Measurements from ENCODE around the gene ERRFI1.
A peak's percentile ranks its signal among the peaks of the same experiment; 100 is the strongest.
"Not testable (repeated sequence)": the region's sequence is repeated elsewhere in the genome, so short reads cannot be mapped to it uniquely, and the experiment has no call there.

ERRFI1 gene, protein sequence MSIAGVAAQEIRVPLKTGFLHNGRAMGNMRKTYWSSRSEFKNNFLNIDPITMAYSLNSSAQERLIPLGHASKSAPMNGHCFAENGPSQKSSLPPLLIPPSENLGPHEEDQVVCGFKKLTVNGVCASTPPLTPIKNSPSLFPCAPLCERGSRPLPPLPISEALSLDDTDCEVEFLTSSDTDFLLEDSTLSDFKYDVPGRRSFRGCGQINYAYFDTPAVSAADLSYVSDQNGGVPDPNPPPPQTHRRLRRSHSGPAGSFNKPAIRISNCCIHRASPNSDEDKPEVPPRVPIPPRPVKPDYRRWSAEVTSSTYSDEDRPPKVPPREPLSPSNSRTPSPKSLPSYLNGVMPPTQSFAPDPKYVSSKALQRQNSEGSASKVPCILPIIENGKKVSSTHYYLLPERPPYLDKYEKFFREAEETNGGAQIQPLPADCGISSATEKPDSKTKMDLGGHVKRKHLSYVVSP

DNA sequence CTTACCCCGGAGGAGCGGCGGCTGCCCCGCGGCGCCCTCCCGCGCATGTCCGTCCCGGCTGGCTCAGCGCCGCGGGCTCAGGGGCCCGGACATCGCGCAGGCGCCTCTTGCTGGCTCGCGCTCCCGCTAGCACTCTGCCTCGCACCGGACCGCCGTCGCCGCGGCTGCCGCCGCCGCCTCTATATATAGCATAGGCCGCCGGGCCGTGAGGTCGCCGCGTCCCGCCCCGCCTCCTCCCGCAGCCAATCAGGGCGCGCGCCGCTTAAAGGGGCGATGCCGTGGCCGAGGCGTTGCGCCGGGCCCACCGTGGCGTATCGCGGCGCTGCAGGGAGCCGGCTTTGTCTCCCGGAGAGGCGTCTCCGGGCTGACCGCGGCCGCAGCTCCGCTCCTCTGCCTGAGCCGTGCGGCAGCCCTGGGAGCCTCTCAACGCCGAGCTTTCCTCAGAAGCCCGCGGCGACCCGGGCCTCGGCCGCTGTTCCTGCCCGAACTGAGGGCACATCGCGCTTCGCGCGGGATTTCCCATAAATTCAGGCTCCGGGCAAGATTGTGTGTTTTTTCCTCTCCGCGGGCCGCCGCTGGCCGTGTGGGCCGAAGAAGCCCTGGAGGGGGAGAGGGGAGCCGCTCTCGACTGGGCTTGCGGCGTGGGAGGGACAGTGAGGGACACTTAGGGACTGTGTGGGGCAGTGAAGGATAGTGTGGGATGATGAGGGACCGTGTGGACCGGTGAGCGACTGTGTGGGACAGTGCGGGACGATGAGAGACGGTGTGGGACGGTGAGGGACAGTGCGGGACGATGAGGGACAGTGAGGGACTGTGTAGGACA, at the start of gene ERRFI1:
TSS of gene ERRFI1 (minus strand) at position 157 of the 823 bp plus-strand sequence. CDS start 10,690 bp downstream, outside the sequence.
- DNase-seq, result peak; percentile 48

DNA sequence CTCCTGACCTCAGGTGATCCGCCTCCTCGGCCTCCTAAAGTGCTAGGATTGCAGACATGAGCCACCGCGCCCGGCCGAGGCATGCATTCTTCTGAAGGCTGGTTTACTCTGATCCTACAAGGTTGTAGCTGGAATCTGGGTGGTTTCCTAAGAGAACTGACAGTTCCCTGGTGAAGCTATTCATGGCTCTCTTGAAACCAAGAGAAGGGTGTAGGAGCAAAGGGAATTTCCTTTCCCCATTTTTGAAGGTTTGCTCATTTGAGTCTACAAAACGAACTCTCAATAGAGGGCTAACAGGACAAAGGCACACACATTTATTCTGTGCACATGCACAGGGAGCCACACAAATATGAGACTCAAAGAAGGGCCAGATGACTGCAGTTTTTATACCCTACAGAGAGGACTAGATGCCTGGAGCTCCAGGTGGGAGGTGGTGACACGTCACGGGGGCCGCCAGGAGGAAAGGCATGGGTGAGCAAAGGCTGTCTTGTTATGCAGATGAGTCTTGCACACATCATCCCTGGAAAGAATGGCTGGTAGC, 49.5 kb upstream of the ERRFI1 start:
- DNase-seq, result no peak

DNA sequence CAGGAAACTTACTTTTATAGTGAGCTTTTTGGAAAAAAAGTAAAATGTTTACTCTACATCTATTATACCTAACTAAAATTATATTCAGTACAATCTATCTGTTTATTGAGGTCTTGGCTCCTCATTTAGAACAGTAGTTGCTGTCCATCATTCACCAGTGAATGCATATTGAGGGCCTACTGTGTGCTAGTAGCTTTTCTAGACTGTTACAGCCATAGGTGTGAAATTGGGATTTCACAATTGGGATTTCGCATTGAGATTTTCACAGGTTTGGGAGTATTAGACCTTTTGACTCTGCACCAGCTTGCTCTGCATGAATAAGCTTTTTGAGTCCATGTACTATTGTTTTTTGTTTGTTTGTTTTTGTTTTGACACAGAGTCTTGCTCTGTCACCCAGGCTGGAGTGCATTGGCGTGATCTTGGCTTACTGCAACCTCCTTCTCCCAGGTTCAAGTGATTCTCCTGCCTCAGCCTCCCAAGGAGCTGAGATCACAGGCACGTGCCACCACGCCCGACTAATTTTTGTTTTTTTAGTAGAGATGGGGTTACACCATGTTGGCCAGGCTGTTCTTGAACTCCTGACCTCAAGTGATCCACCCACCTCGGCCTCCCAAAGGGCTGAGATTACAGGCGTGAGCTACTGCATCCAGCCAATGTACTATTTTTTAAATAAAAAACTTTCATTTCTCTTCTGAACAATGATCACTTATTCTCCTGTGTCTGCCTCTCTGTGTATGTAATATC, 47.2 kb upstream of the ERRFI1 start:
- no peak for DNase-seq

DNA sequence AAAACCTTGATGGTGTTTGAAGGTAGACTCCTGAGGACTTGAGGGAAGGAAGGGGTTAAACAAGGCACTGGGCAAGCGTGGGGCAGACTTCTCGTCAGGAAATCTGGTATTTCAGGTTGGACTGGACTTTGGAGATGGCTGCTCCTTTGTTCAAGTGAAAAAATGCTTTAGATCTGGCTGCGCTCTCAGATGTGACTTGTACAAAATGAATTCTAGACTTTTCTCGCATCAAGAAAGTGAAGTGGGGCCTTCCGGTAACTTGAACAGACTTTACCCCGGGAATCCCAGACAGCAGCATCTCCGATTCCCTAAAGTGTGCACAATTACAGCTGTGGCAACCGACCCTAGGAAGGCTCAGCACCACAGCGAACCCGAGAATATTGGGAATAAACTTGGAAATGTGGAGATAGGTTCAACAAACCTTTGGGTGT, 44.3 kb upstream of the ERRFI1 start:
- no peak for DNase-seq

DNA sequence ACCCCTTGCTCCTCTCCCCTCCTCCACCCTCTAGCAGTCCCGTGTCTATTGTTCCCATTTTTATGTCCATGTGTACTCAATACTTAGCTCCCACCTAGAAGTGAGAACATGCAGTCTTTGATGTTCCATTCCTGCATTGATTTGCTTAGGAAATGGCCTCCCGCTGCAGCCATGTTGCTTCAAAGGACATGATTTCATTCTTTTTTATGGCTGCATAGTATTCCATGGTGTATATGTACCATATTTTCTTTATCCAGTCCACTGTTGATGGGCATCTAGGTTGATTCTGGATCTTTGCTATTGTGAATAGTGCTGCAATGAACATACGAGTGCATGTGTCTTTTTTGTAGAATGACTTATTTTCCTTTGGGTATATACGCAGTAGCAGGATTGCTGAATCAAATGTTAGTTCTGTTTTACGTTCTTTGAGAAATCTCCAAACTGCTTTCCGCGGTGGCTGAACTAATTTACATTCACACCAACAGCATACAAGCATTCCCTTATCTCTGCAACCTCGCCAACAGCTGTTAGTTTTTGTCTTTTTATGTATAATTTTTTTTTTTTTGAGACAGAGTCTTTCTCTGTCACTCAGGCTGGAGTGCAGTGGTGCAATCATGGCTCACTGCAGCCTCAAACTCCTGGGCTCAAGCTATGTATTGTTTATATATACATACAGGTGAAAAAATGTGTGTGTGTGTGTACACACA, 43.7 kb upstream of the ERRFI1 start:
- not testable (repeated sequence) for DNase-seq

DNA sequence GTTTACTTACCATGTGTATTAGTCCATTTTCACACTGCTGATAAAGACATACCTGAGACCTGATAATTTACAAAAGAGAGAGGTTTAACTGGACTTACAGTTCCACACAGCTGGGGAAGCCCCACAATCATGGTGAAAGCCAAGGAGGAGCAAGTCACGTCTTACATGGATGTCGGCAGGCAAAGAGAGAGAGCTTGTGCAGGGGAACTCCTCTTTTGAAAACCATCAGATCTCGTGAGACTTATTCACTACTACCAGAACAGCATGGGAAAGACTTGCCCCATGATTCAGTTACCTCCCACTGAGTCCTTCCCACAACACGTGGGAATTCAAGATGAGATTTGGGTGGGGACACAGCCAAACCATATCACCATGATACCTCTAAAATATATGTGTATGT, 39.3 kb upstream of the ERRFI1 start:
- DNase-seq, result no peak

DNA sequence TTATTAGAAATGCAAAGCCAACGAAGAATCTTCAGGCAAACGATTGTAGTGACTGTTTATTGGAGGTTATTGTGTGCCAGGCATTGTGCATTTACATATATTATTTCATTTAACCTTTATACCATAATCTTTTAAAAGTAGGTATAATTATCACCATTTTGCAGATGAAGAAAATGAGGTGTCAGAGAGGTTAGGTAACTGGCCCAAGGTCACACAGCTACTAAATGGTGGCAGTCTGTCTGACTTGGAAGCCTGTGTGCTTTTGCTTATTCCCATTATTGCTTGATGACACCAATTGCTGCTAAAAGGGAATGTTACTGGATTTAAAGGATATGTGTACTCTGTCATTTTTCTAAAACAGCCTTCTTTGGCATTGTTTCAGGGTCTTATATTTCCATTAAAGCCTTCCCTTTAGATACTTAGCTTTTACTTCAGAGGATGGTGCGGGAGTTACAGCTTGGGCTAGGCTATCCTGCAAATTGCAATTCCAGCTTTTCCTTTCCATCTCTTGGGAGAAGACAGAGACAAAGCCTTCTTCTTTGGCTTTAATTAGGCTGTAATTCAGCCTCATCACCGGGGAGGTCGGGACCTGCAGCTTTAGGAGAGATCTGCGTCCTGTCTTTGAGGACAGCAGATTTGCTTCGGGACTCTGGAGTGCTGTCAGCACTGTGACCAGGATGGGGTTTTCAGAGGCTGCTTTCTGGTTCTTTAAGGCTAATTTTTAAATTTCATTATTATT, 37.4 kb upstream of the ERRFI1 start:
- no peak for DNase-seq

DNA sequence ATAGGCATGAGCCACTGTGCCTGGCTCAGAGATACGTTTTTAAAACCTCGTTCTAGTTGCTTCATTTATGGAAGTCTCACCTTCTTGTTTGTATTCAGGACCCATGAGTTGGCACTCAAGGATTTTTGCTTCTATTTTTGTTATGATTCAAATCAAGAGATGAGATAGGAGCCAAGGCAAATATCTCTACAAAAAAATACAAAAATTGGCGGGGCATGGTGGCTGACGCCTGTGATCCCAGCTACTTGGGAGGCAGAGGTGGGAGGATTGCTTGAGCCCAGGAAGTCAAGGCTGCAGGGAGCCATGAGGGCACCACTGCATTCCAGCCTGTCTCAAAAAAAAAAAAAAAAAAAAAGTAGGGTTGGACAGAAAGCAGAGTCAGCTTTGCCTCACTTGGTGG, 36.8 kb upstream of the ERRFI1 start:
- DNase-seq, result no peak

DNA sequence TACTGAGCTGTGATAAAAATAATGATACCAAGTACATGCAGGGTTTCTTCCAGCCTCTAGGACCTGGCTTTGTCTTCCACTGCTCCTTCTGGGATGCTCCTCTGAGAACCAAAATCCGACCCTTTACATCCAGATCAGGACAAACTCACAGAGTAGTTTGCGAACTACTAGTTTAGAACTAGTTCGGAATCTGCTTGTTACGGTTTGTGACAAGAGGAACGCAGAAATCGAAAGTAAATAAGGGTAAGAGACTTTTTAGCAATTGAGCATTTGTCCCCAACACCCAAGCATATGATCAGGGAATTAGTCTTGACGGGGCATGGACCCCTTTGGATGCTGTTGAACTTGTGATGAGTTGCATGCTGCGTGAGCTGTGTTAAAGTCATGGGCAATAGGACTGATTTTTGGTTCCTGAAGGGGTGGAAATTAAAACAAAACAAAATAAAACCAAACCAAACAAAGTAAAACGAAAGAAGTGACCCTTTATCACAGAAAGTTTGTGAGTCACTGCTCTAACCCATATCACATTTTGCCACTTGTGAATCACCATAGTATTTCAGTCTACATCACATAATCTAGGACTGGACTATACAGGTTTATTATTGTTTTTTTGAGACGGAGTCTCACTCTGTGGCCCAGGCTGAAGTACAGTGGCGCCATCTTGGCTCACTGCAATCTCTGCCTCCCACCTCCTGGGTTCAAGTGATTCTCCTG, 35.7 kb upstream of the ERRFI1 start:
- no peak for DNase-seq

DNA sequence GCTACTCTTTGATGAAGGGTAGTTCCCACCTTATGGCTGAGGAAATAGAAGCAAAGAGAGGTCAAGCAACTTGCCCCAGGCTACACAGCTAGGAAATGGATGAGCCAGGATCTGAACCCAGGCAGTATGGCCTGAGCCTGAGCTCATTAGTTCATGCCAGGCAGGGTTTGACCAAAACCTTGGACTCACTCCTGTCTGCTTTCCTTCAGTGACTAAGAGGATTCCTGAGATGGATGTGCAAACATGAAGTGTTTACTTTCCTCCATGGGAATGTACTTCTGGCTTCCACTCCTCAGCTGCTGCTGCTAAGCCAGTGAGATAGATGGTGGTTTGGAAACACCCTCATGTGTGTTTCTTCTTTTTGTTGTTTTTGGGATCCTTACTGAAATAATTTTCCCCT, 35.1 kb upstream of the ERRFI1 start:
- DNase-seq, result no peak

DNA sequence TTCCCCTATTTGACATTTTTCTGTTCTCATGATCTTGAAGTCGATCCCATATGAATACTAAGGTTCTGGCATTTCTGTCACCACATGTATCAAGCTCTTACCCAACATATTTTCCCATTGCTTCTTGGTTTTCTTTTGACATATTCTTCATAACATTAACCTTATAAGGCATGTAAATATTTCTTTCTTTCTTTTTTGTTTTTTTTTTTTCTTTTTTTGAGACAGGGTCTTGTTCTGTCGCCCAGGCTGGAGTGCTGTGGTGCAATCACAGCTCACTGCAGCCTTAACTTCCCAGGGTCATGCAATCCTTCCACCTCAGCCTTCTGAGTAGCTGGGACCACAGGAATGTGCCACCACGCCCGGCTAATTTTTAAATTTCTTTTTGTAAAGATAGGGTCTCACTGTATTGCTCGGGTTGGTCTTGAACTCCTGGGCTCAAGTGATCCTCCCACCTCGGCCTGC, 33.1 kb upstream of the ERRFI1 start:
- no peak for DNase-seq

DNA sequence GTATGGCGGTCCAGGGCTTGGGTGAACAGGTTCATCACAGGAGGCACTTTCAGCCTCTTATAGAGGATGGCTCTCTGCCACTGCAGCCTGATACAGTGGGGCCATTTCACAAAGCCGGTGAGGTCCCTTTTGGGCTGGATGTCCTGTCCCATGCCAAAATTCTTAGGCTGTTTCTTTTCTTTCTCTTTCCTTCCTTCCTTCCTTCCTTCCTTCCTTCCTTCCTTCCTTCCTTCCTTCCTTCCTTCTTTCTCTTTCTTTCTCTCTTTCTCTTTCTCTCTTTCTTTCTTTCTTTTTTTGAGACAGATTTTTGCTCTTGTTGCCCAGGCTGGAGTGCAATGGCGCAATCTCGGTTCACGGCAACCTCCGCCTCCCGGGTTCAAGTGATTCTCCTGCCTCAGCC, 31.7 kb upstream of the ERRFI1 start:
- DNase-seq, result not testable (repeated sequence)

DNA sequence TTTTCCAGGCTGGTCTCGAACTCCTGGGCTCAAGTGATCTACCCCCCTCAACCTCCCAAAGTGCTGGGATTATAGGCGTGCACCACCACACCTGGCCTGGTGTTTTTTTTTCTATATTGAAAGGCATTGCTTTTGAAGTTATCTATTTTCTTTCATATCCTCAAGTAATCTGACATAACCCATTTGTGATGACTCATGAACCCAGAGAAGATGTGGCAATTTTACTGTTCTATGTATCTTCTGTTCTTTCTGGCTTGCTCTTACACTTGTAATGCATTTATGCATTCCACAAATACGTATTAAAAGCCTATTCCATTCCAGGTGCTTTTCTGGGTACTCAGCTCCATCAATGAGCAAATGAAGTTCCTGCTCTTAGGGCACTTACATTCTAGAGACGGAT, 29.9 kb upstream of the ERRFI1 start:
- no peak for DNase-seq

DNA sequence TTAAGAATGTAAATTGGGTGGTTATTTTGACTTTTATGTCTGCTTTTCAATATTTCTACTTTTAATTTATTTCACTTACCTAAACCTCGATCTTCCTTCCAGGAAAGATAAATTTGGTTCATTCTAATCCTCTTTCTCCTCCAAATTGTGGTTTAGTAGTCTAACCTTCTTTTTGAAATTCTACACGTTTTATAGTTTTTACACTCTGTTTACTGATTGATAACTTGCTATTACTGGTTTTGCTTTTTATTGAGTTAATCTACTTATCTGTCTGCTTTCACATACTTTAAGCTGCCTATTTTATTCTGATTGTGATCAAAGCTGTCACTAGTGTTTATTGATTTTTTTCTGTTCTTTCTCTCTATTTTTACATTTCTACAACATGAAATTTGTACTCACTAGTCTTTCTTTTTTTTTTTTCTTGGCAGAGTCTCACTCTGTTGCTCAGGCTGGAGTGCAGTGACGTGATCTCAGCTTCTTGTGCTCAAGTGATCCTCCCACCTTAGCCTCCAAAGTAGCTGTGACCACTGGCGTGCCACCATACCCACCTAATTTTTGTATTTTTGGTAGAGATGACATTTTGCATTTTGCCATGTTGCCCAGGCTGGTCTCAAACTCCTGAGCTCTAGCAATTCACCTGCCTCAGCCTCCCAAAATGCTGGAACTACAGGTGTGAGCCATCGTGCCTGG, 27.9 kb upstream of the ERRFI1 start:
- no peak for DNase-seq

DNA sequence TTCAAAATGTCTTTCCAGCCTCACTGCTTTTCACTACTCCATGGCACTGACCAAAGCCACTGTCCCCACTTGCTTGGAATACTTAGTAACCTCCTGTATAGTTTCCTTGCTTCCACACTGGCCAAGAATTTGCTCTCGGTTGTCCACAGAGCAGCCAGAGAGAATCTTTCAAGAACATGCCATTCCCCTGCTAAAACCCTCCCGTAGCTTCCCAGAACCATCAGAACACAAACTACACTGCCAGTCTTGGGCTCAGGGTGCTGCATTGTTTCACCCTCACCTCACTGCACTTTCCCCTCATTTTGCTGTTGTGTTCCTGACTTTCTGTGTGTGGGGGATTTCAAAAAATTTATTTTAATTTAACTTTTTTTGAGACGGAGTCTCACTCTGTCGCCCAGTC, 25.5 kb upstream of the ERRFI1 start:
- no peak for DNase-seq

DNA sequence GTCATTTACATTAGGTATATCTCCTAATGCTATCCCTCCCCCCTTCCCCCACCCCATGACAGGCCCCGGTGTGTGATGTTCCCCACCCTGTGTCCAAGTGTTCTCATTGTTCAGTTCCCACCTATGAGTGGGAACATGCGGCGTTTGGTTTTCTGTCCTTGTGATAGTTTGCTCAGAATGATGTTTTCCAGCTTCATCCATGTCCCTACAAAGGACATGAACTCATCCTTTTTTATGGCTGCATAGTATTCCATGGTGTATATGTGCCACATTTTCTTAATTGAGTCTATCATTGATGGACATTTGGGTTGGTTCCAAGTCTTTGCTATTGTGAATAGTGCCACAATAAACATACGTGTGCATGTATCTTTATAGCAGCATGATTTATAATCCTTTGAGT, 23.1 kb upstream of the ERRFI1 start:
- not testable (repeated sequence) for DNase-seq

DNA sequence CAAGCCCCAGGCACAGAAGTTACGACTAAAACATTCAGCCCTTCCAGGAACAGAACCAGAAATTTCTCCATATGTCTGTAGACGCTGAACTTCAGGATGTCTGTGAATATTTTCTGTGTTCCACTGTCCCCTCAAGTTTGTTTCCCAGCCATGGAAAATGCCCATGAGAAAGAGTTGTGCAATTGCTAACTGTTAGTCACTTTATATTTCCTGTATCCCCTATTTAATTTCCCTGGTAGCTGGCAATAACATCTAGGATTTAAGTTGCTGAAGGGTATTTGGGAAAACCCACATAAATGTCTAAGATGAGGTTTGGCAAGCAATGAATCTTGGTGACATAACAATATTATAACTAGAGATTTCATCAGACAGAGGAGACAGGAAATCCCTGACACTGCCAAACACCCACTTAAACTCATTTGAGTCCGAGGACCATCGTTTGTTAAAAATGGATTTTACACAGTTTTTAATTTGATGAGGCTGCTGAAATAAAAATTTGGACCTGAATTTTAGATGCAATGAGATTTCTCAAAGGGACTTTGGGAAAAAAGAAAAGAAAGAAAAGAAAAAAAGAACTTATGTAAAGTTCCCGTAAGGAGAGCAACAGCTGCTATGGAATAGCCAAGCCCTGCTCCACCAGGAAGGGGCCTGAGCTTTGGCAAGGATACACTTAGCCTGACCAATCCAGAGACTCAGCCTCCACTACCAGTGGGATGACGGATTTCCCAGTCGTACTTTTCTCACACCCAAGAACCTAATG, 21.8 kb upstream of the ERRFI1 start:
- no peak for DNase-seq

DNA sequence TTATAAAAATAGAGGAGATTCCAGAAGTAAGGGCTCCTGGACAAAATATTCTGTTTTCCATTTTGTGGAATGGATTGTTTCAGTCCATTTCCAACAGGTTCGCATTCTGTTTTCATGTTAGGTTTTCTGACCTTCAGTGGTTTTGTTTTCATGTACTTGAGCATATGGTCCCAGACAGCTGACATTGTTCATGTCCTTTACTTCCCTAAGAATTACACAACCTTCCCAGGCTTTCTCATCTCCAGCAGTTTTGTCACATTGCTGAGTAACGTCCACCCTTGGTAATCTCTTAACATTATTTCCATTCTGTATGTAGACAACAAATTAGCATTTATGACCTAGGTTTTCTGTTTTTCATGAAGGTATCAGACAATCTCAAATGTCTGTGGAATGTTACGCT, 21.0 kb upstream of the ERRFI1 start:
- no peak for DNase-seq

DNA sequence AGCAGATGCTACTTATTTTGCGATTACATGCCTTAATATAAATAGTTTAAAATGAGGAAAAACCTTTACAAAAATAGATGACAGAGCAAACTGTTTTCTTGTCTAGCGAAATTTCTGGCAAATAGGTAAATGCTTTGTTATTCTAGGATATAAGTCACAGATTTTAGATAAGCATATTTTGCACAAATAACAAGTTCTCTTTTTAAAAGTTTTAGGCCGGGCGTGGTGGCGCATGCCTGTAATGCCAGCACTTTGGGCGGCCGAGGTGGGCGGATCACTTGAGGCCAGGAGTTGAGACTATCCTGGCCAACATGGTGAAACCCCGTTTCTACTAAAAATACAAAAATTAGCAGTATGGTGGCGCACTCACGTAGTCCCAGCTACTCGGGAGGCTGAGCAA, 20.3 kb upstream of the ERRFI1 start:
- no peak for DNase-seq
